Measurements from ENCODE around the gene SERPINB6.
A peak's percentile ranks its signal among the peaks of the same experiment; 100 is the strongest.
"Not testable (repeated sequence)": the region's sequence is repeated elsewhere in the genome, so short reads cannot be mapped to it uniquely, and the experiment has no call there.

SERPINB6 gene

GRCh38 chr6:2913621-2914317, 57.6 kb downstream of the SERPINB6 start:
- no peak for DNase-seq (ENCODE audit: low read depth in 2 of 2)

GRCh38 chr6:2911171-2911570, 60.2 kb downstream of the SERPINB6 start:
- DNase-seq (ENCODE audit: low read depth in 2 of 2), result no peak

DNA sequence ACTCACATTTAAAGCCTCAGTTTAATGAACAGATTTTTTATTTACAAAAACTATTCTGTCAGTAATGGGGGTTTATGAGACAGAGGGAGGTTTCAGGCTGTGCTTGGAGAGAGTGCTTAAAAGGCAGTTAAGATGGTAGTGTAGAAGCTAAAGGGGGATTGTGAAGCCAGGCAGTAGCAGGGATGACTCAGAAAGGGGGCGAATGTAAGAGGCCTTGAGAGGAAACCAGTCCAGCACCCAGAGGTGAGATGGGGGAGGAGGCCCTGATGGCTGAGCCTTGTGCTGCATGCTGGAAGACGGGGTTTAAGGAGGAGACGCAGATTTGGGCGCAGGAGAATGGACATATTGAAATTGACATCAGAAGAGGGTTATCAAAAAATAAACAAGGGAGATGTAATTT, 61.6 kb downstream of the SERPINB6 start:
- DNase-seq (ENCODE audit: low read depth in 2 of 2), result no peak

GRCh38 chr6:2909051-2909606, 62.2 kb downstream of the SERPINB6 start:
- not testable (repeated sequence) for DNase-seq (ENCODE audit: low read depth in 2 of 2)

DNA sequence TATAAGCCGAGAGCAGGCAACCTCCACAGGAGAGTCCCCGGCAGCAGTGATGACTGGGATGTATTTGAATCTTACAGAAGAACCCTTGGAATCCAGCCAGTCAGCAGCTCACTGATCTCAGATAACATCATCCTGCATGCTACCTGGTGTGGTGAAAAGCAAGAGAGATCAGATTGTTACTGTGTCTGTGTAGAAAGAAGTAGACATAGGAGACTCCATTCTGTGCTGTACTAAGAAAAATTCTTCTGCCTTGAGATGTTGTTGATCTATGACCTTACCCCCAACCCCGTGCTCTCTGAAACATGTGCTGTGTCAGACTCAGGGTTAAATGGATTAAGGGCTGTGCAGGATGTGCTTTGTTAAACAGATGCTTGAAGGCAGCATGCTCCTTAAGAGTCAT, 62.9 kb downstream of the SERPINB6 start:
- DNase-seq (ENCODE audit: low read depth in 2 of 2), result not testable (repeated sequence)

GRCh38 chr6:2903411-2904185, 67.8 kb downstream of the SERPINB6 start:
- not testable (repeated sequence) for DNase-seq (ENCODE audit: low read depth in 2 of 2)

DNA sequence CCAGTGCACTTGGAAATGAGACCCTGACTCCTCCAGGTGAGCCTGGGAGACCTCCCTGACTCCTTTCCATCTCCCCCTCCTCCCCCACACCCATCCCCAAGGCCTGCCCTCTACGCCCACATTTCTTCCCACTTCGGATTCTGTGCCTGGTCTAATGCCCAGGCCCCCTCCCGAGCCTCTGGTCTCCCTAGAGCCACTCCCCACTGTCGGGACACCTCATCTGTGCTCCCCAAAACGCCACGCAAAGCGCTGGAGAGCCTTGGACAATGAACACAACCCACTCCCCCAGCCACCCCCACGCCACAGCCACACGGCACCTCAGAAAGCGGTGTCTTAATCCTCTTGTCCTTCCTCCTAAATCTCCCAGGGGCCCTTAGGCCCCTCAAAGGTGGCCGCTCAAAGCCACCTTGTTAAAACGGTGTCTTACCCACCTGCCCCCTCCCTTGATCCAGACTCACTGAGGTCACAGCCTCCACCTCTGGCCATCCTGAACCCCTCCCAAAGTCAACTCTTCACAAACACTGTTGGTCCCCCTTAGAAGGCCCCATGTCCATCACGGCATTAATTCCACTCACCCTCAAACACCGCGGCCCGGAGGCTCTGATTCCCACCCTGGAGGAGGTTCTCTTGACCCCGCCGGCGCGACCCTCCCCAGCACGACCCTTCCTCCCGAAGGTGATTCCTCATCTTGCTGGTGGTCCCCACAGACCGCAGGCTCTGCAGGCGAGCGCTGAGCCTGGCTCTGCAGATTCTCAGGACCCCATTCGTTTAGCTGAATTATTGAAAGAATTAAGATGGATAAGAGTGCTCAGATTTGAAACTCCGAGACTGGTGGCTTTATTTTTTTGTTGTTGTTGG, 69.5 kb downstream of the SERPINB6 start:
- DNase-seq (ENCODE audit: low read depth in 2 of 2), result not testable (repeated sequence)

DNA sequence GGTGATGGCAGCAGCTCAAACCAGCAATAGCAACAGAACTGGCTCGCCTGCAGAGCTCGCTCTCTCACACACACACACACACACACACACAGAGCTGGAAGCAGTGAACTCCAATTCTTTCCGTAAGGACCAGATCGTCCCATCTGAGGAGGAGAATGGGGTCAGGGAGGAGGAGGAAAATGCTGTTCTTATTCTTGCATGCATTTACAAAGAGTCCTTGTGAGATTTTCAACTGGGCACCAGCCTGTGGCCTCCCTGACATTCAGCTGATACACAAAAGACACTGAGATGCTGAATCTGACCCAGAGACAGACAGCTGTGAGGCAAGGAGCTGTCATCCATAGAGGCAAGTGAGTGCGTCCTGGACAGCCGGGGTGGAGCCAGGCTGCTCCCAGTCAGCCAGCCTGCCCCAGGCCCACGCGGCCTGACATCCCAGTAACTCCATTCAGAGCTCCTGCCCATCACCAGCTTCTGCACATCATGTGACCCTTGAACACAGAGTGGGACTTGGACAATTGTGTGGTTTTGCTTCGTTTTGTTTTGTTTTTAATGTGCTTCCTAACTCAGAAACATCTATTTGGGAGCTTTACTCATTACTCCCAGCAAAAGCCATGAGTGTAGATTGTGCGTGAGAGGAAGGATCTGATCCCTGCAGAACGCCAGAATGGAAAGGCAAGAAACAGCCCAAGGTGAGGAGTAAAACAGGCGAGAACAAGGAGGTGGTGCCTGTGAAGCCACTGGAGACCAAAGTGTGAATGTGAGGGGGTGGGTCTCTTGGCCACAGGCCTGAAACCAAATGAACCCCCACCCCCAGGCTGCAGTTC, 70.3 kb downstream of the SERPINB6 start:
- DNase-seq (ENCODE audit: low read depth in 2 of 2), result no peak

DNA sequence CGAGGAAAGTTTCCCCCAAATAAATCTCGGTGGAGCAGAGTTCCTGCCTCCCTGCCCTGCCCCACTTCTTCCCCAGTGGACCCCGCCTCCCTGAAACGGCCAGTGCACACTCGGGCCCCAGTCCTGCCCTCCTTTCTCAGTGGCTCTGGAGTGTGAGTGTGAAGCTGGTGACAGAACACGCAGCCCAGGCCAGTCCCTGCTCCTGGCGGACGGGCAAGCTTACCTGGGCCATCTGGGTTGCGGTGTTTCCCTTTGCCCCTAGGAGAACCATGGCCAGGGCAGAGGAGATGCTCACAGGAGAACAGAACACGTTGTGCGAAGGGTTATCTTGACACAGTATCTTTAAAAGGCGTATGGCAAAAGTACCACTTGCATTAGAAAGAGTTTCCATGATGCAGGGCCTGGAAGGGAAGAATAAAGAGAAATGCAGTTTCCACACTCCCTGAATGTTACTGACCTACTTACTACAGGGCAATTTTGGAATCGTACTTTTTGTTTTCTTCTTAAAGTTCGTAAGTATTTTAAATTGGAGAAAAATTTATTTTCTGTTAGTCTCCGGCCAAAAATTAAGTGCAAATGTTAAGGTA, 71.1 kb downstream of the SERPINB6 start:
- DNase-seq (ENCODE audit: low read depth in 2 of 2), result no peak

DNA sequence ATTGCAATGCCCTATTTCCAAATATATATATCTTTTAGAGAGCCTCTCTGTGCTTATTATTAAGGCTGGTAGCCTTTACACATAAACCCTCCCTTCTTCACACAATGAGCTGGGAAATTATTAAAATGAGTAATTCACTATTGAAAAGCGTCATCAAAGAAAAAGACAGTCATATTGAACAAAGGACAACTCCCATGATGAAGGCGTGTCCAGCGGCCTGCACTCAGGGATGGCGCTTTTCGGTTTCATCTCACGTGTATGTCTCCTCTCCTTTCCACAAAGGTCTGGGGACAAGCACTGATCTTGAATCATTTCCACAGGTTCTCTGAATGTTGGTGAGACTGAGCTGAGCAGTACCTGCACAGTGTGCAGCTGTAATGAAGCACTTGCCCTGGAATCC, 71.8 kb downstream of the SERPINB6 start:
- DNase-seq (ENCODE audit: low read depth in 2 of 2), result peak in 1 of 2 experiments; percentile 55
